ENCODE results near the gene ZNF587B. TPM values are rescaled to one million over a fixed set of nuclear protein-coding genes. Genes with fewer than 3 reads are reported as not detected.
"Not testable (repeated sequence)": the region's sequence is repeated elsewhere in the genome, so short reads cannot be mapped to it uniquely, and the experiment has no call there.

Gene ZNF587B
- total RNA-seq, 1 donor from 2014 or later = 24.7 TPM

- DNase-seq (ENCODE audit: low read depth, low spot score) = no peak
Observed at GRCh38 chr19:57818378-57818777, 11.7 kb upstream of the ZNF587B start.

- peak; percentile 53 for DNase-seq (ENCODE audit: low read depth, low spot score)
Observed at GRCh38 chr19:57819475-57820148, 10.5 kb upstream of the ZNF587B start.

- DNase-seq (ENCODE audit: low read depth, low spot score) = no peak
Observed at GRCh38 chr19:57820599-57820998, 9.5 kb upstream of the ZNF587B start.

DNA sequence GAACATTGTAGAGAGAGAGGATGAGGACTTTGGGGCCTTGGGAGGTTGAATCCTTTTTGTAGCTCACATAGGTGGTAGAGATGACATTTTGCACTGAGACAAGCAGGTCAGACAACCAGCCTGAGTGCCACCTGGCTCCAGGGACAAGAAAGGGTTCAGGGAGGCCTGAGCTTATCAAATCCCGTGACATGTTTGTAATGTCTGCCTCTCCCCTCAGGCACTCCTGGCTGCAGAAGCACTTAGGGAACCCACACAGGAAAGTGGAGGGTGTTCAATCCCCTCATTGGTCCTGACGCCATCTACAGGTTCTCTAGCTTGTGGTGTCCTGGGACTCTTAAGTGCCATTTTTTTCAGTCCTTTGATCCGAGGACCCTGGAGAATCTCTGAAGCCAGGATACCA, 9.0 kb upstream of the ZNF587B start:
- DNase-seq (ENCODE audit: low read depth, low spot score) = not testable (repeated sequence)

DNA sequence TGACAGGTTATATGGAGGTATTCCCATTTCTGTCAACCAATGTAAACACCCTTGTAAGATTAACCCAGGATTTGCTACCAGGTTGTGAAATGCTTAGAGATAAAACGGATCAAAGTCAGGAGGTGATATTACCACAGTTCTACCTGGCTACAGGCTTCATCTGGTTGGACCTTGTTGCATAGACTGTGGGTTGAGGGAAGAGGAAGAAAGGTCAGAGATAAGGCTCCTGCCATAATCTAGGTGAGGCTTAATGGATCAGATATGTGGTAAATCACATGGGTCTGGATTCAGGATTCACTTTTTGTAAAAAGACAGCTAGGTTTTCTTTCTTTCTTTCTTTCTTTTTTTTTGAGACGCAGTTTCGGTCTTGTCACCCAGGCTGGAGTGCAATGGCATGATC, 8.6 kb upstream of the ZNF587B start:
- DNase-seq (ENCODE audit: low read depth, low spot score) = not testable (repeated sequence)

DNA sequence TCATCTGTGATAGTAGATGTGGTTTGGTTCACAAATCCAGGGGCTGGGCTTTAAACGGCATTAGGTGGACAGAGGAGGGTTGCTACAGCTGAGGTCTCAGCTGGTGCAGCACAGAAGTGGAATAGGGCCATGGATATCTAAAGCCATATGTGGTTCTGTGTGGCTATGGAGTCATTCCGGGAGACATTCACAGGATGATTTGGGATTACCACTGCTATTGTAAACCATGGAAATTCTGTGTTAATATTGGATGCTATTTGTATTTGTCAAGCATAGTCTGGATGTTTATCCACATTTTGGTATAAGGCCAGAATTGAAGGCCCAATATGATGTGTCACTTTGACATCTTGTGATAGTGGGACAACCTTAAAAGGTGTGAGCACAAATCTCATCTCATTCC, 6.9 kb upstream of the ZNF587B start:
- DNase-seq (ENCODE audit: low read depth, low spot score) = not testable (repeated sequence)

GRCh38 chr19:57823608-57824007, 6.5 kb upstream of the ZNF587B start:
- DNase-seq (ENCODE audit: low read depth, low spot score) = not testable (repeated sequence)

DNA sequence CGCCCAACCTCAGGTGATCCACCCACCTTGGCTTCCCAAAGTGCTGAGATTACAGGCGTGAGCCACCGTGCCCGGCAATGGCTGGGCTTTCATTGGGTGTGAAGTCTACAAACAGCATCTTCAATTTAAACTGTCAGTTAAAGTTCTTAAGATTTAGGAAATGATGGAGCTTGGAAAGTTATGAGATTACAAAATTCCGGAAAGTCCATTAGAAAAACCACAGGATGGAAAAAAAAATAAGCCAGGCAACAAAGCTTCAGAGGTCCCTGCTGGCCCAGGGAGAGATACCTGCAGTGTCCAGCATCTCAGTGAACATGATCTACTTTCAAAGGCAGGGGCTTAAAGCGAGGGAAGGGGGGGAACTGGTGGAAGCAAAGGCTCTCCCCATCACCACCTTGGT, 4.6 kb upstream of the ZNF587B start:
- no peak for DNase-seq (ENCODE audit: low read depth, low spot score)

- no peak for DNase-seq (ENCODE audit: low read depth, low spot score)
Observed at GRCh38 chr19:57829316-57829715, 783 bp upstream of the ZNF587B start.

GRCh38 chr19:57836991-57837390, 6.9 kb downstream of the ZNF587B start:
- DNase-seq (ENCODE audit: low read depth, low spot score) = not testable (repeated sequence)

GRCh38 chr19:57838622-57839191, 8.6 kb downstream of the ZNF587B start:
- DNase-seq (ENCODE audit: low read depth, low spot score) = not testable (repeated sequence)

GRCh38 chr19:57841122-57841763, 11.1 kb downstream of the ZNF587B start:
- no peak for DNase-seq (ENCODE audit: low read depth, low spot score)

GRCh38 chr19:57847164-57847563, 17.1 kb downstream of the ZNF587B start:
- DNase-seq (ENCODE audit: low read depth, low spot score) = not testable (repeated sequence)

DNA sequence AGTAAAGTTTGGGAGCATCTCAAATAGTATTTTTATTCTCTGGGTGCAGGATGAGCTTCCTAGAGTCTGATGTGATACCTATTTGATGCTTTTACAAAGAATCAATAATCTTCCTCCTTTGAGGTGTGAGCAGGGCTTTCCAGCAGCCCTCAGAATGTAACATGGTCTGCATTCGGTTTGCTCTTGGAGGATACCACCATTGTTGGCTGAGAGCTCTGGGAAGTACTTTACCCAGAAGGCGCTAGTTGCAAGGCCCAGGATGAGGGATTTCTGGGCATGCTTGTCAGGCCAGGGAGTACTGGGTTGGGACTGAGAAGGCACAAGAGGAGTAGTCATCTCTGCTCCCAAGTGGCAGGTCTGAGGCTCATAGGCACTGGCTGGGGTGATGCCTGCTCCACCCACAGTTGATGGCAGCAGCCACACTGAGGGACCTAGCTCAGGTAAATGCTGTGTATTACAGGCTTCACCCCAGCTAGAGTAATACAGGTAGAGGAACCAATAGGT, 19.1 kb downstream of the ZNF587B start:
- DNase-seq (ENCODE audit: low read depth, low spot score) = not testable (repeated sequence)

- DNase-seq (ENCODE audit: low read depth, low spot score) = peak; percentile 43
Observed at GRCh38 chr19:57849666-57850473, 19.8 kb downstream of the ZNF587B start, which contains the start of gene ZNF587. TSS of gene ZNF587 (plus strand) at chr19:57849859. CDS start at chr19:57850039, 180 bp downstream.

- peak; percentile 29 for DNase-seq (ENCODE audit: low read depth, low spot score)
Observed at GRCh38 chr19:57850553-57851017, 20.5 kb downstream of the ZNF587B start.

GRCh38 chr19:57851812-57852603, 21.9 kb downstream of the ZNF587B start:
- not testable (repeated sequence) for DNase-seq (ENCODE audit: low read depth, low spot score)

GRCh38 chr19:57854117-57854516, 24.0 kb downstream of the ZNF587B start:
- not testable (repeated sequence) for DNase-seq (ENCODE audit: low read depth, low spot score)

DNA sequence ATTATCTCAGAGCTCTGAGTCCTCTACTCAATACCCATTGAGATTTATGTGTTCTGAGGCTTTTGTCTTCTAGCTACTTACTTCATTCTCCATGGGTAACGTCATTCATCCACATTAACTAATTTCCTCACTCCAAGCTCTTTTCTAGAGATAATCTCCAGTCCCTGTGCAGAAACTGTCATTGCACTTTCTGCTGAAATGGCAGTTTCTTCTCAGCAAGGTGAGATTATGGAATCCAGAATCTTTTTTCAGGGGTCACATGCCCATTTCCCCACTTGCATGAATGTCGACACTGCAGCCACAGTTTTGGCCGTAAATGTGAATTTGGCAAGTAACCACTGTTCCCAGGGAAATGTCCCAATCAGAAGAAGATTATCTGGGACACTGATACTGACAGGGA, 32.3 kb downstream of the ZNF587B start:
- DNase-seq (ENCODE audit: low read depth, low spot score) = not testable (repeated sequence)

- no peak for DNase-seq (ENCODE audit: low read depth, low spot score)
Observed at GRCh38 chr19:57867868-57868492, 37.9 kb downstream of the ZNF587B start.
